K562 (cell line): Measurements from ENCODE around the gene GLIPR1L1. TPM values are rescaled to one million over a fixed set of nuclear protein-coding genes. Genes with fewer than 3 reads are reported as not detected.

Source experiments
- ETV6 ChIP-seq, 3 experiments: fragments of 150-350 bp in 1 of 3; sonication (generic) in 1 of 3; formaldehyde crosslinking in 1 of 3; IDR thresholded peaks; 2 replicates each; pipeline versions ENCODE4 v1.6.1 to v1.8.0; 2014 to 2022; ENCODE audit warnings: borderline replicate concordance in 2 of 3, low read depth in 2 of 3, antibody characterized with exemption in 1 of 3, low read length in 1 of 3, mild to moderate bottlenecking in 1 of 3, missing genetic modification reagents in 1 of 3
- GTF2E2 ChIP-seq: fragments of 200-800 bp; sonication (Bioruptor generic); IDR thresholded peaks from 2 replicates; pipeline ENCODE4 v1.6.1; 2016; ENCODE audit warnings: missing genetic modification characterization, missing compliant biosample characterization
- MAFG ChIP-seq: fragments of 450-650 bp; conservative IDR thresholded peaks from 2 replicates; pipeline ENCODE4 v1.6.1; 2016; ENCODE audit warnings: missing genetic modification characterization, missing compliant biosample characterization
- NFXL1 ChIP-seq: fragments of 450-650 bp; formaldehyde crosslinking; IDR thresholded peaks from 2 replicates; pipeline ENCODE4 v1.4.0; 2021; ENCODE audit warnings: mild to moderate bottlenecking
- RAD51 ChIP-seq: fragments of 450-650 bp; IDR thresholded peaks from 2 replicates; pipeline ENCODE4 v1.7.1; 2016; ENCODE audit warnings: low read depth, mild to moderate bottlenecking, borderline replicate concordance
- RUNX1 ChIP-seq: sonication (generic); IDR thresholded peaks from 2 replicates; pipeline ENCODE4 v1.6.1; 2016; ENCODE audit warnings: antibody characterized with exemption, low read depth
- SMARCA4 ChIP-seq: fragments of 450-650 bp; IDR thresholded peaks from 2 replicates; pipeline ENCODE4 v1.6.1; 2016
- TAL1 ChIP-seq: fragments of 450-650 bp; IDR thresholded peaks from 2 replicates; pipeline ENCODE4 v1.6.1; 2016; ENCODE audit warnings: mild to moderate bottlenecking
- ZBTB17 ChIP-seq: fragments of 450-650 bp; formaldehyde crosslinking; IDR thresholded peaks from 2 replicates; pipeline ENCODE4 v1.4.0; 2020; ENCODE audit warnings: mild to moderate bottlenecking
- ZNF444 ChIP-seq: fragments of 250-450 bp; sonication (Bioruptor Pico); IDR thresholded peaks from 2 replicates; pipeline ENCODE4 v1.4.0; 2020; ENCODE audit warnings: mild to moderate bottlenecking, moderate library complexity
- ZNF699 ChIP-seq: fragments of 250-450 bp; sonication (Bioruptor Pico); IDR thresholded peaks from 2 replicates; pipeline ENCODE4 v1.8.0; 2021; ENCODE audit warnings: mild to moderate bottlenecking, moderate library complexity; ENCODE audit not compliant: insufficient replicate concordance
- polyA plus RNA-seq, 8 experiments: library from polyadenylated mRNA; depleted of rRNA in 4 of 8; stranded (reverse) in 5 of 8; unstranded in 3 of 8; fragments of >200 nt; fragmentation: Nextera tagmentation in 2 of 8; fragmentation: Illumina TruSeq in 1 of 8; extraction: Ambion mirVana in 2 of 8; extraction: Trizol in 1 of 8; gene quantifications; 2 replicates each; pipeline versions ENCODE4 v1.2.1 to v1.2.3, GENCODE V29; 2011 to 2014; ENCODE audit warnings: inconsistent platforms in 1 of 8, missing spikeins in 1 of 8
- total RNA-seq, 7 experiments: library from RNA; depleted of rRNA in 6 of 7; stranded (reverse); fragments of >200 nt in 6 of 7; fragmentation: Illumina TruSeq in 2 of 7; extraction: Trizol in 2 of 7; gene quantifications; 2 replicates each; pipeline versions ENCODE4 v1.2.1 to v1.2.3, GENCODE V29; 2011 to 2021; ENCODE audit warnings: low replicate concordance in 1 of 7
- TF ChIP-seq, protein P1 (sequence below), 2 experiments: fragments of 450-650 bp in 1 of 2; sonication (generic) in 1 of 2; formaldehyde crosslinking in 1 of 2; IDR thresholded peaks; 2 replicates each; pipeline versions ENCODE4 v1.7.1 to v1.9.0; 2016 to 2022; ENCODE audit warnings: inconsistent platforms in 1 of 2, mild to moderate bottlenecking in 1 of 2, missing genetic modification reagents in 1 of 2
- TF ChIP-seq, protein P2 (sequence below): fragments of 150-350 bp; IDR thresholded peaks from 2 replicates; pipeline ENCODE4 v1.6.1; 2014; ENCODE audit warnings: low read depth, mild to moderate bottlenecking, low read length, borderline replicate concordance
- TF ChIP-seq, protein P3 (sequence below): sonication (generic); formaldehyde crosslinking; IDR thresholded peaks from 2 replicates; pipeline ENCODE4 v1.8.0; 2022; ENCODE audit warnings: mild to moderate bottlenecking, missing genetic modification reagents
- TF ChIP-seq, protein P4 (sequence below): sonication (generic); formaldehyde crosslinking; IDR thresholded peaks from 2 replicates; pipeline ENCODE4 v1.8.0; 2022; ENCODE audit warnings: mild to moderate bottlenecking, missing genetic modification reagents

Gene GLIPR1L1
- total and polyA plus RNA-seq, 9 of the 15 experiments (the other 6 are each of a cell fraction or from before 2014, with no cell fraction given), result not detected

DNA sequence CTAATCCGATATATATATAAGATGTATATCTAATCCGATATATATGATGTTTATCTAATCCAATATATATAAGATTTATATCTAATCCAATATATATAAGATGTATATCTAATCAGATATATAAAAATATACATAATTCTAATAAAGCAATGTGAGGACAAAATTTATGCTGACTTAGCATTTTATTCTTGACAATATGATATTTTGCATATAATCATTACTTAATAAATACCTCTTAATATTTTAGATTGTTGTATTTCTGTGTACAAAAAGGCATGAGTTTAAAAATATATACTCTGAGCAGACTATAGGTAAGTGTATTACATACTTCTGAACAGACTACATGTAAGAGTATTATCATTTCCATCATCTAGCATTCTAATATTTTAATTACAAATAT lies 75.4 kb downstream of the GLIPR1L1 start (continued):
- TF ChIP-seq, protein P1, sequence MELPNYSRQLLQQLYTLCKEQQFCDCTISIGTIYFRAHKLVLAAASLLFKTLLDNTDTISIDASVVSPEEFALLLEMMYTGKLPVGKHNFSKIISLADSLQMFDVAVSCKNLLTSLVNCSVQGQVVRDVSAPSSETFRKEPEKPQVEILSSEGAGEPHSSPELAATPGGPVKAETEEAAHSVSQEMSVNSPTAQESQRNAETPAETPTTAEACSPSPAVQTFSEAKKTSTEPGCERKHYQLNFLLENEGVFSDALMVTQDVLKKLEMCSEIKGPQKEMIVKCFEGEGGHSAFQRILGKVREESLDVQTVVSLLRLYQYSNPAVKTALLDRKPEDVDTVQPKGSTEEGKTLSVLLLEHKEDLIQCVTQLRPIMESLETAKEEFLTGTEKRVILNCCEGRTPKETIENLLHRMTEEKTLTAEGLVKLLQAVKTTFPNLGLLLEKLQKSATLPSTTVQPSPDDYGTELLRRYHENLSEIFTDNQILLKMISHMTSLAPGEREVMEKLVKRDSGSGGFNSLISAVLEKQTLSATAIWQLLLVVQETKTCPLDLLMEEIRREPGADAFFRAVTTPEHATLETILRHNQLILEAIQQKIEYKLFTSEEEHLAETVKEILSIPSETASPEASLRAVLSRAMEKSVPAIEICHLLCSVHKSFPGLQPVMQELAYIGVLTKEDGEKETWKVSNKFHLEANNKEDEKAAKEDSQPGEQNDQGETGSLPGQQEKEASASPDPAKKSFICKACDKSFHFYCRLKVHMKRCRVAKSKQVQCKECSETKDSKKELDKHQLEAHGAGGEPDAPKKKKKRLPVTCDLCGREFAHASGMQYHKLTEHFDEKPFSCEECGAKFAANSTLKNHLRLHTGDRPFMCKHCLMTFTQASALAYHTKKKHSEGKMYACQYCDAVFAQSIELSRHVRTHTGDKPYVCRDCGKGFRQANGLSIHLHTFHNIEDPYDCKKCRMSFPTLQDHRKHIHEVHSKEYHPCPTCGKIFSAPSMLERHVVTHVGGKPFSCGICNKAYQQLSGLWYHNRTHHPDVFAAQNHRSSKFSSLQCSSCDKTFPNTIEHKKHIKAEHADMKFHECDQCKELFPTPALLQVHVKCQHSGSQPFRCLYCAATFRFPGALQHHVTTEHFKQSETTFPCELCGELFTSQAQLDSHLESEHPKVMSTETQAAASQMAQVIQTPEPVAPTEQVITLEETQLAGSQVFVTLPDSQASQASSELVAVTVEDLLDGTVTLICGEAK (IDR thresholded peaks at IDR 0.05), result no peak
- TF ChIP-seq, protein P1 (CRISPR knock-in tag; IDR thresholded peaks at IDR 0.05), result no peak
- TF ChIP-seq ZNF699 (CRISPR knock-in tag), result no peak
- no peak for TF ChIP-seq SMARCA4
- no peak for TF ChIP-seq ZBTB17
- no peak for TF ChIP-seq RUNX1
- no peak for TF ChIP-seq NFXL1 (CRISPR knock-in tag)
- TF ChIP-seq, protein P2, sequence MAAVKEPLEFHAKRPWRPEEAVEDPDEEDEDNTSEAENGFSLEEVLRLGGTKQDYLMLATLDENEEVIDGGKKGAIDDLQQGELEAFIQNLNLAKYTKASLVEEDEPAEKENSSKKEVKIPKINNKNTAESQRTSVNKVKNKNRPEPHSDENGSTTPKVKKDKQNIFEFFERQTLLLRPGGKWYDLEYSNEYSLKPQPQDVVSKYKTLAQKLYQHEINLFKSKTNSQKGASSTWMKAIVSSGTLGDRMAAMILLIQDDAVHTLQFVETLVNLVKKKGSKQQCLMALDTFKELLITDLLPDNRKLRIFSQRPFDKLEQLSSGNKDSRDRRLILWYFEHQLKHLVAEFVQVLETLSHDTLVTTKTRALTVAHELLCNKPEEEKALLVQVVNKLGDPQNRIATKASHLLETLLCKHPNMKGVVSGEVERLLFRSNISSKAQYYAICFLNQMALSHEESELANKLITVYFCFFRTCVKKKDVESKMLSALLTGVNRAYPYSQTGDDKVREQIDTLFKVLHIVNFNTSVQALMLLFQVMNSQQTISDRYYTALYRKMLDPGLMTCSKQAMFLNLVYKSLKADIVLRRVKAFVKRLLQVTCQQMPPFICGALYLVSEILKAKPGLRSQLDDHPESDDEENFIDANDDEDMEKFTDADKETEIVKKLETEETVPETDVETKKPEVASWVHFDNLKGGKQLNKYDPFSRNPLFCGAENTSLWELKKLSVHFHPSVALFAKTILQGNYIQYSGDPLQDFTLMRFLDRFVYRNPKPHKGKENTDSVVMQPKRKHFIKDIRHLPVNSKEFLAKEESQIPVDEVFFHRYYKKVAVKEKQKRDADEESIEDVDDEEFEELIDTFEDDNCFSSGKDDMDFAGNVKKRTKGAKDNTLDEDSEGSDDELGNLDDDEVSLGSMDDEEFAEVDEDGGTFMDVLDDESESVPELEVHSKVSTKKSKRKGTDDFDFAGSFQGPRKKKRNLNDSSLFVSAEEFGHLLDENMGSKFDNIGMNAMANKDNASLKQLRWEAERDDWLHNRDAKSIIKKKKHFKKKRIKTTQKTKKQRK, result no peak
- no peak for TF ChIP-seq ZNF444 (CRISPR knock-in tag)
- TF ChIP-seq, protein P3, sequence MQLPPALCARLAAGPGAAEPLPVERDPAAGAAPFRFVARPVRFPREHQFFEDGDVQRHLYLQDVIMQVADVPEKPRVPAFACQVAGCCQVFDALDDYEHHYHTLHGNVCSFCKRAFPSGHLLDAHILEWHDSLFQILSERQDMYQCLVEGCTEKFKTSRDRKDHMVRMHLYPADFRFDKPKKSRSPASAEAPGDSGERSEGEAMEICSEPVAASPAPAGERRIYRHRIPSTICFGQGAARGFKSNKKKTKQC (CRISPR knock-in tag), result no peak
- TF ChIP-seq RAD51, result no peak
- no peak for TF ChIP-seq TAL1
- TF ChIP-seq GTF2E2 (tag), result no peak
- TF ChIP-seq, protein P4, sequence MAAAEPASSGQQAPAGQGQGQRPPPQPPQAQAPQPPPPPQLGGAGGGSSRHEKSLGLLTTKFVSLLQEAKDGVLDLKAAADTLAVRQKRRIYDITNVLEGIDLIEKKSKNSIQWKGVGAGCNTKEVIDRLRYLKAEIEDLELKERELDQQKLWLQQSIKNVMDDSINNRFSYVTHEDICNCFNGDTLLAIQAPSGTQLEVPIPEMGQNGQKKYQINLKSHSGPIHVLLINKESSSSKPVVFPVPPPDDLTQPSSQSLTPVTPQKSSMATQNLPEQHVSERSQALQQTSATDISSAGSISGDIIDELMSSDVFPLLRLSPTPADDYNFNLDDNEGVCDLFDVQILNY (CRISPR knock-in tag), result no peak
- peak; percentile 73 for TF ChIP-seq MAFG (tag)
- TF ChIP-seq ETV6 (IDR thresholded peaks at IDR 0.05; ENCODE audit: borderline replicate concordance in 1 of 2, low read depth in 2 of 2, low read length in 1 of 2), result no peak
- TF ChIP-seq ETV6 (CRISPR knock-in tag; IDR thresholded peaks at IDR 0.05; ENCODE audit: borderline replicate concordance), result no peak
